Kidney epithelial cell (primary cell): ENCODE measurements around the gene HOXC10. TPM values are rescaled to one million over a fixed set of nuclear protein-coding genes. Genes with fewer than 3 reads are reported as not detected.

Source experiments
- DNase-seq: peaks from one replicate; pipeline ENCODE4 v3.0.0-alpha.2; 2010; ENCODE audit warnings: low read depth
- H3K27me3 ChIP-seq: 2 replicates; pipeline ENCODE4 v1.6.0; 2011; ENCODE audit warnings: low read length; ENCODE audit not compliant: control insufficient read depth, insufficient read depth
- H3K36me3 ChIP-seq: 2 replicates; pipeline ENCODE4 v1.5.1; 2011; ENCODE audit warnings: low read length; ENCODE audit not compliant: control insufficient read depth, insufficient read depth
- H3K4me3 ChIP-seq: 2 replicates; pipeline ENCODE4 v1.5.1; 2011; ENCODE audit warnings: low read depth, mild to moderate bottlenecking, control low read depth, low read length
- total RNA-seq: library from RNA; depleted of rRNA; stranded (reverse); fragments of >200 nt; gene quantifications from 2 replicates; pipeline ENCODE4 v1.2.3, GENCODE V29; 2015
- TF ChIP-seq, protein P1 (sequence below): IDR thresholded peaks from 2 replicates; pipeline ENCODE4 v1.5.1; 2011; ENCODE audit warnings: mild to moderate bottlenecking, moderate library complexity, low read length, control low read depth, inconsistent platforms; ENCODE audit not compliant: insufficient read depth, poor library complexity, severe bottlenecking

Gene HOXC10
- total RNA-seq, 1 donor from 2014 or later, result 5.9 TPM

DNA sequence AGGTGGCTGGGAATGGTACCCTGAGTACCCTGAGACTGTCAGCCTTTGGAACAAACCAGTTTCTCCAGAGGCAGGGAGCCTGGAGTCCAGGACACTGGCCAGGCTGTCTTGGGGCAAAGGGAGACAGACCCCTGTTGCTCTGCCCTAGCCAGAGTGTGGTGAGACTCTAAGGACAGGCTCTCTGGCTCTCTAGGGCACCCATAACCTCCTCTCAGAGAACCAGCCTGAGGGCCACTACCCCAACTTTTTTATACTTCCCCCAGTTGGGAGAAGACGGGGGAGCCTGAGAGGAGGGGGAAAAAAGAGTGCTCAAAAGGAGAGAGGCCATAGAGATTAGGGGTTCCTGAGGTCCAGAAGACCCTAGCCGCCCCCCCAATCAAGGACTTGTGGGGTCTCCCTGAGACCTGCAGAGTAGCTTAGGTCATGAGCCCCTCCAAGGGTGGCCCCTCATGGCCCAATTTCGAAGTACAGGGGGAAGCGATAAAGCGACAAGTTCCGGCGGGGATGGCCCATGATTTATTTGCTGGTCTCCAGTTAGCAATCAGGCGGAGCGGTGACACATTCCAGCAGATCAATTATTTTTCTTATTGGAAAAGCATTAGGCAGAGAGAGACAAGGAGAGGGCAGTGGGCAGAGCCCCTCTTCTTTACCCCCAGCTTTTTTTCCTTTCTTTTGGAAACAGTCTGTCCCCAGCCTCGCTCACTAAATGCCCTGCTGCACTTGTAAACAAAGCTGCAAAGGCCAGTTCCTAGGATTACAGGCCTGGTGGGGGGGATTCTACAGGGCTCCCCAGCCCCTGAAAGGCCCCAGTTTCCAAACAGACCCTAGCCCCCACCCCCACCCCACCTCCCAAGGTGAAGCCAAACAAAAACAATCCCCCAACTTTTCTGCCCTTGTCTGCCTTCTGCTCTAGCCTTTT is 25.4 kb downstream of the HOXC10 start:
- TF ChIP-seq, protein P1, sequence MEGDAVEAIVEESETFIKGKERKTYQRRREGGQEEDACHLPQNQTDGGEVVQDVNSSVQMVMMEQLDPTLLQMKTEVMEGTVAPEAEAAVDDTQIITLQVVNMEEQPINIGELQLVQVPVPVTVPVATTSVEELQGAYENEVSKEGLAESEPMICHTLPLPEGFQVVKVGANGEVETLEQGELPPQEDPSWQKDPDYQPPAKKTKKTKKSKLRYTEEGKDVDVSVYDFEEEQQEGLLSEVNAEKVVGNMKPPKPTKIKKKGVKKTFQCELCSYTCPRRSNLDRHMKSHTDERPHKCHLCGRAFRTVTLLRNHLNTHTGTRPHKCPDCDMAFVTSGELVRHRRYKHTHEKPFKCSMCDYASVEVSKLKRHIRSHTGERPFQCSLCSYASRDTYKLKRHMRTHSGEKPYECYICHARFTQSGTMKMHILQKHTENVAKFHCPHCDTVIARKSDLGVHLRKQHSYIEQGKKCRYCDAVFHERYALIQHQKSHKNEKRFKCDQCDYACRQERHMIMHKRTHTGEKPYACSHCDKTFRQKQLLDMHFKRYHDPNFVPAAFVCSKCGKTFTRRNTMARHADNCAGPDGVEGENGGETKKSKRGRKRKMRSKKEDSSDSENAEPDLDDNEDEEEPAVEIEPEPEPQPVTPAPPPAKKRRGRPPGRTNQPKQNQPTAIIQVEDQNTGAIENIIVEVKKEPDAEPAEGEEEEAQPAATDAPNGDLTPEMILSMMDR, result no peak
- H3K27me3 ChIP-seq, result peaks cover 26% of the 10 kb centered on the region

DNA sequence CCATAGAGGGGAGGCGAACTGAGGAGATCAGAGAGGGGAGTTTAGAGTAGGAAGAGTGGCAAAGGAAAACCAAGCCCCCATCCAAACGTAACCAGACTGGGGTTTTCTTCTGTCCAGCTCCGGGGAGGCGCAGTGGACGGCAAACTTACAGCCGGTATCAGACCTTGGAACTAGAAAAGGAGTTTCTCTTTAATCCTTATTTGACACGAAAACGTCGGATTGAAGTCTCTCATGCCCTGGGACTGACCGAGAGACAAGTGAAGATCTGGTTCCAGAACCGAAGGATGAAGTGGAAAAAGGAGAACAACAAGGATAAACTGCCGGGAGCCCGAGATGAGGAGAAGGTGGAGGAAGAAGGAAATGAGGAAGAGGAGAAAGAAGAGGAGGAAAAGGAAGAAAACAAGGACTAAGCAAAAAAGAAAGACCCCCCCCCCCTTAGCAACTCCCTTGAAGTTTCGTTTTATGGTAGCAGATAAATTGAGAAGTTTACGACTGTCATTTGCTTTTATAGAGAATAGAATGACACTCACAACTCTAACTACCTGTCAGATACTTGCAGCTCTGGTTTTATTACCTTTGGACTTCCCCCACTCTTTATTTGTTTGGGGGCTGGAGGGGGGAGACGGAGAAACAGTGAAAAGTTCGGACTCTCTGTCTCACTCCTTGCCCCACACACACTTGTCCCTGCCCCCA is 26.2 kb downstream of the HOXC10 start:
- Histone ChIP-seq H3K36me3 (no peaks in the 10 kb centered on the region), H3K4me3 (no peak overlapping the region), H3K27me3 (peaks cover 29% of the 10 kb centered on the region)
- DNase-seq, result no peak
- TF ChIP-seq, protein P1, result no peak

More for the DNA sequence above, 25.4 kb downstream of the HOXC10 start:
- DNase-seq, result no peak
- no peak overlapping the region for H3K4me3 ChIP-seq
- H3K36me3 ChIP-seq, result no peaks in the 10 kb centered on the region

DNA sequence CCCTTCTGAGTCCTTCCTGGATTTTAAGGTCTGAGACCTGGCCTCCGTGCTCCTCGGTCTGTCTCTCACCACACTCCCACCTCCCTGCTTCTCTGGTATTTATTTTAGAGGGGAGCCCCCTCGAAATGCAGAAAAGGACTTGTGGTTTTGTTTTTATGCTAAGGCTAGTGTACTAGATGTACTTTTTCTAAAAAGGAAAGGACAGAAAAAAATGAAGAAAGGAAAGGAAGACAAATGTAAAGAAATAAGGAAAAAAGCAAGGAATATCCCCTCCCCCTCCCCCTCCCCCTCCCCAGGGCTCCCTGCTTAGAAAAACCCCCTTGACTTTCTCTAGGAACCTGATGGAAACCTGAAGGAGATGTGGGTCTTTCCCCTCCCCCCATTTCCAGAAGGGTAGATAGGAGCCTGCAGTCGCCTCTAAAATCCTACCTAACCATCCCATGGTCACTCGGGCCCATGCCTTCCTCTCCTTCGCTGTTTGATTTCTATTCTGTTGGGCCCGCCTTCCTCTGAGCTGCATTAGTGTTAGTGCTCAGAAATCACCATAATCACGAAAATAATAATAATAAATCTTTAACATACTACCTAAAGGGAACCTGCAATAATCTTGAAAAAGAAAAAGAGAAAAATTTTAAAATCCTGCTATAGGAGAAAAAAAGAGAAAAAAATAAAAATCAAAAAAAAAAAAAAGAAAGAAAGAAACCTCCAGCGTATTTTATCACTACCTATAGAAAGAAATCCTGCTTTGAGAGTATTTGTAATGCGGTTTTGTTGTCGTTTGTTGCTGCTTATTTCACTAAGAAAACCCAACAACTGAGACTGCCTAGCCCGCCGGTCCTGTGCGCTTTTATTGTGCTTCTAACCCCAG is 27.0 kb downstream of the HOXC10 start:
- Histone ChIP-seq H3K4me3 (no peak overlapping the region), H3K27me3 (peaks cover 26% of the 10 kb centered on the region)
- TF ChIP-seq, protein P1, result no peak

DNA sequence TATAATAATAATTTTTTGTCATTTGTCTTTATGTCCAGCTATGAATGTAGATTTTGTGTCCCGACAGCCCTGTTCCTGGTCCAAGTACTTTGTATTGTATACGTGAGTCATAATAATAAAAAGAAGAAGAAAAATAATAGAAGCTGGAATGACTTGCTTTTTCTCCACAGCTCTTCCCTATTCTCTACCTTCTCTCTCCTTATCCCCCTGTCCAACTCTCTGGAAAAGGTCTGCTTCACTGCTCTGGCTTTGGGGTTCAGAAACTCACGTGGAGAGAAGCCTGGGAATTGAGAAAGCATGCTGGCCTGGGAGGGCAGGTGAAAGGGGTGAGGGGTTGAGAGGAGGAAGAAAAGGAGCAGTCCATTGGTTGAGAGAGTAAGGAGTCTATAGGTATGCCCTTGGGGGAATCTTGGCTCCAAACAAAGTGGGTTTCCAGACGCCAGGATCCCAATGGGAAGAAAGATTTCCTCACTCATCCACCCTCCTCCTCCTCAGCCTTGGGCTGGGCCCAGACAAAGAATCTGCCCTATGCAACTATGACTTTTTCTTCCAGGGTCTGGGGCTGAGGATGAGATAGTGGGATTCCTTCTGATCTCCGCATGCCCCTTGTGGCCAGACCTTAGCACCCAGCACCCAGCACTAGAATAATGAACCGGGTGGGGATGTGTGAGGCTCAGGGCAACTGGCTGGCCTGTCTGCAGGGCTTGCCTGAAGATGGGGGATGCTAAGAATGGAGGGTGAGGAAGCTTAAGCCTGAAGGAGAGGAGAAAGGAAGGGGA is 27.9 kb downstream of the HOXC10 start:
- no peak for DNase-seq
- Histone ChIP-seq H3K4me3 (no peak overlapping the region), H3K36me3 (no peaks in the 10 kb centered on the region), H3K27me3 (peaks cover 24% of the 10 kb centered on the region)
- TF ChIP-seq, protein P1, result no peak

More for the DNA sequence above, 27.0 kb downstream of the HOXC10 start:
- no peaks in the 10 kb centered on the region for H3K36me3 ChIP-seq
- no peak for DNase-seq

DNA sequence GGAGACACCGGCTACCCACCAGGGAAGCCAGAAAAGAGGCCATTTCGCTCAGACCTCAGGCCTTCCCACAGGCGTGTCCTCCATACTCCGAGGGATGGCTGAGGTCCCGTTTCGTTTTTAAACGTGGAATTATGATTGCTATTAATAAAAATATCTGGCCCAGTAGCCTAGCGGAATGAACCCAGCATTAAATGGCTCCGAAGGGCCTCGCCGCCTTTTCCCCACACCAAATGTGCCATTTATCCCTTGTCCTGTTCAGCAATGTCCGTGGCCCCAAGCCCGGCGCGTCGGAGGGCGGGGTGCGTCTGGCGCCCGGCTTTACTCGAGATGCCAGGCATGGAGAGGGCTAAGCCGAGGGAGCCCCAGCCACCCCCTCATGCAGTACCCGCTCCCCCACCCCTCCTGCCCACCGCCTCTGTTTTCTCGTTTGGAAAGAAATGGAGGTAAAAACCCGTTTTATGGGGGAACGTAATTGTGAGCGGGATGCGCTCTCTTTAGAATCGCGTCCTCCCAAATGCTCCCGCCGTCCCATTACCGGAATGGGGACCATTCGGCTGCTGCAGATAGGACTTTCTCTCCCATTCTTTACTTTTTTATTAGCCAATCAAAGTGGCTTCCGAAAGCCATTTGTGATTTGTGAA is 29.6 kb downstream of the HOXC10 start:
- Histone ChIP-seq H3K4me3 (no peak overlapping the region), H3K36me3 (no peaks in the 10 kb centered on the region), H3K27me3 (peaks cover 19% of the 10 kb centered on the region)
- DNase-seq, result no peak
- TF ChIP-seq, protein P1, result no peak
